Mesenteric fat pad (tissue), 1 donor: ENCODE results near the gene RAMAC. TPM values are rescaled to one million over a fixed set of nuclear protein-coding genes. Genes with fewer than 3 reads are reported as not detected.
A peak's percentile ranks its signal among the peaks of the same experiment; 100 is the strongest.
"Not testable (repeated sequence)": the region's sequence is repeated elsewhere in the genome, so short reads cannot be mapped to it uniquely, and the experiment has no call there.

Experiments
- DNase-seq: peaks from one replicate; pipeline ENCODE4 v3.0.0-alpha.2; 2020; ENCODE audit warnings: low spot score
- total RNA-seq: library from RNA; stranded (reverse); fragmentation: NEBNext Ultra II Directional; extraction: Animal tissue kit (Norgen Biotek cat#: 25700); gene quantifications from one replicate; pipeline ENCODE4 v1.2.1, GENCODE V29; 2021
- donor health status: DM: yes; HTN: yes; CAD: no.

RAMAC gene
- total RNA-seq, 1 donor from 2014 or later = 14.1 TPM

DNA sequence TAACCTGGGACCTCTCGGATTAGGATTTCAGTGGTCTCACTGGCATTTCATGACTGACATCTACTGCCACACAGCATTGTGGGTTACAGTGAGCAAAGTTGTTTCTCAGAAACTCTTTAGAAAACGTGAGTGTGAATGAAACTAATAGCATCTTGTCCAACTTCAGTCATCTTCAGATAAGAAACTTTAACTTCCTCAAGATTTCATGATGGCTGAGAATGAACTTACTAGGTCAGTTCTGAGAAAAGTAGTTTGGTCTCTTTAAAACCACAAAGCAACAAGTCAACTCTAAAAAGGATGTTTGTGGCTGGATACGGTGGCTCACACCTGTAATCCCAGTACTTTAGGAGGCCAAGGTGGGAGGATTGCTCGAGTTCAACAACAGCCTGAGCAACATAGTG, 19.3 kb upstream of the RAMAC start:
- no peak for DNase-seq

DNA sequence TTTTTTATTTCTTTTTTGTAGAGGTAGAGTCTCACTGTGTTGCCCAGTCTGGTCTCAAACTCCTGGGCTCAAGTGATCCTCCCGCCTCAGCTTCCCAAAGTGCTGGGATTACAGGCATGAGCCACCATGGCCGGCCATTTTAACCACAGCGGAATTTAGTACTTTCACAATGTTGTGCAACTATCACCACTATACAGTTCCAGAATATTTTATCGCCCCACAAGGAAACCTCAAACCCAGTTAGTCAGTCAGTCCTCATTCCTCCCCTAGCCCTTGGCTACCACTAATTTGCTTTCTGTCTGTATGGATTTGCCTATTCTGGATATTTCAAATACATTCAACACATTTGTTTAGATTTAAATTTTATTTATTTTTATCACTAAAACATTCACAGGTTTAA, 17.9 kb upstream of the RAMAC start:
- no peak for DNase-seq

DNA sequence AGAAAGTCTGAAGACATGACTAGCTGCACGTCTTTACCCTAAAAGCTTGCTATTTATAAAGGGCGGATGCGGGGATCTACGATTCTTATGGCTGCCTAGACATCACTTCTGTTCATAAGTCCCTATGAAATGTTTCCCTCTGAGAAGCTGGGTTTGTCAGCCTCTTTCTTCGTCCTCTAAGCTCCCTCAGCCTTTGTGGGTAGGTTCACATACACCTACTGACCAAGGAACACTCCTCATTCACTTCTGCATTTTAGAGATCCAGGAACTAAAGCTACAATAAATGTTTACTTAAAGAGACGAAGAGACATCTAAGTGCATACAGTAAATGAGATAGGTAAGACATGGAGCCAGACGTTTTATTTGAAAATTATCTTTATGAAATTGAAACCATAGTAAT, 16.7 kb upstream of the RAMAC start:
- no peak for DNase-seq

DNA sequence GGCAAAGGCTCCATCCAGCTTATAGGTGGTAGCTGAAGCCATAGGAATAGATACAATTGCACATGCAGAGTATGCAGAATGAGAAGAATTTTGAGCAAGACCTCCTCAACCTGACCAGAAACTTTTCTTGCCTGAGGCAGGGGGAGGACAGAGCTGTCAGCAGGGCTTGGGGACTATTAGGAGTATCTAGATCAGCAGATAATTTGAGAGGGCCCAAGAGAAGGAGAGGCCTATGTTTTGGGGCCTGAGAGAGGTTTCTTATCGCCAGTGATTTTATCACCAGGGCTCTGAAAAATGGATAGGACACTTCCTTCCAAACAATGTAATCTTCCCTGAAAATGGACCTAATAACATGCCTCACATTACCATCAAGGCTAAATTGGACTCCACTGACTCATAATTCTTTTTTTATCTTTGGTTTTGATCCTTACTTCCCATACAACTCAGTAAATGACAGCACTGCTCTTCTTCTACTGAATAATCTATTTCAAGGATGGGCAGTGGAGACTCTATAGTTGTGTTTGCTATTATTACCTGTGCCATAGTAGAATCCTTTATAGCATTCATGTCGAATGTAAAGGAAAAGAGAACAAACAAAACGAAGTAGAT, 15.8 kb upstream of the RAMAC start:
- DNase-seq = no peak

DNA sequence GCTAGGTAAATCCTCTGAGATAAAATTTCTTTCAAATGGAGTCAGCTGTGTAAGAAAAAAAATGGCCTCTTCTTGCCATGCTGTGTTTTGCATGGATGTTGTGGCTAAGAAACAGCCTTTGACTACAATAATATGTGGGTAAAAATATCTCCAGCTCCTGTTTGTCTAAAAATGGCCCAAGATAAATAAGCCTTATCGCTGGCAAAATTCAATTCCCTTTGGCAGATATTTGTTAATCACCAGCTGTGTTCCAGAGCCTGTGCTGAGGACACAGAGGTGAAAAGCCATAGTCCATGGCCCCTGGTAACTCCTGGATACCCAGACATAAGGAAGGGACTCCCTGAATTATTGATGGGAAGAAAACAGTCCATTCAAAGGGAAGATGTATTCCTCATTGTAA, 15.3 kb upstream of the RAMAC start:
- no peak for DNase-seq

DNA sequence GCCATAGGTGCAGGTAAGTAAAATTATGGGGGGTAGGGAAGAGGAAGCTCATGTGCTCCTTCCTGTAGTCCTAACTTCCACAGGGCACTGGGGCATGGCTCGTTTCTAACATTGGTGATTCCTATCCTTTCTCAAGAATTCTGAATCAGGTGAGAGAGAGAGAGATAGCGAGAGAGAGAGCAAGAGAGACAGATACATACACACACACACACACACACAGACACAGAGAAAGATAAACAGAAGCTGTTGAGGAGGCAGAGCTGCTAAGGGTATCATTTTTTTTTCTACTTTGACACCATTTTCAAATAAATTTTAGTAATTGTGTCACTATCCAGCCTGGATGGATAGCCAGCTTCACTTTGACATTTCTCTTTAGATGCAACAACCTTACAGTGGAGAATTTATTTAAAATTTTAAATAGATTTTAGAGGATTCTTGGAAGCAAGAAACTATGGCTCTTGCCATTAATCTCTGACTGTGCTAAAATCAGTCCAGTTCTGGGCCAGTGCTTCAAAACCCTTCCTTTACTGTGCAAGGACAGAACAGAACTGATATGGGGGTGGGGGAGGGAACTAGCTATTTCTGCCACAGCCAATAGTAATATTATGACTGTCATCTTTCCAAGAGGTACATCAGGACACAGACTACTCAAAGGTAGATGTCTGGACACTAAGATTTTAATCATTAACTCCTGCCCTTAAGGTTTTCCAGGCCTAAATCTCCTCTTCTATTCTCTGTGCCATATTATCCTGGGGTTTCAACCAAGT, 14.6 kb upstream of the RAMAC start:
- no peak for DNase-seq

DNA sequence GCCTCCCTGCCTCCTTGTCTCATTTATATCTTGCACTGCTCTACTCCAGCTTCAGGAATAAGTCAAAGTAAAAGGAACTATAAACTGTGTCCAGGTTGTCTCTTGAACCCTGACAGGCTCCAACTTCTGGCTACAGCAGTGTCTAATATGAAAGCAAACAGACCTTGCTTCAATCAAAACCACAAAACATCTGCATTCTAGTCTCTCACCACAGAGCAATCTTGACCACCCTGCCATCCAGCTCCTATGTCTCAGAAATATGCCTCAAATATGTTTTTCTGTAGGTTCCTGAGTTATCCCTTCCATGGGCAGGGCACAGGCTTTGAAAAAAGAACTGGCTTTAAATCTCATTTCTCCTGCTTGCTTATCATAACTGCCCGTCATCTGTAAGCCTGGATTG, 13.0 kb upstream of the RAMAC start:
- no peak for DNase-seq

DNA sequence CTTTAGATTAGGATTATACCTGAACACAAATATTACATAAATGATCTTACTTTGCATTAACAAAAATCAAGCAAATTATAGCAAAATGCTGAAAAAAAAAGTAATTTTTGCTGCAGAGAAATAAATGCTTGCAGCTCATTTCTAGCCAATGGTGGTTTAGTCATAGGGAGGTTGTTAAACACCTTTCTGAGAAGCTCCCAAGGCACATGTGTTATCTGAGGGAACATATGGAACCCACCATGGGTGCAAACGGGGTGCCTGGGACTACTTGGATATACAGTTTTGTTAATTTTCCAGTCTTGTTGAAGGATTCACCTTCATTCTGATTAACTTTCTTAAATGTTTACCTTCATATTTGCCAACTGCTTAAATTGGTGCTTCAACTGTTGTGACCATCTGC, 8.9 kb upstream of the RAMAC start:
- DNase-seq = no peak

DNA sequence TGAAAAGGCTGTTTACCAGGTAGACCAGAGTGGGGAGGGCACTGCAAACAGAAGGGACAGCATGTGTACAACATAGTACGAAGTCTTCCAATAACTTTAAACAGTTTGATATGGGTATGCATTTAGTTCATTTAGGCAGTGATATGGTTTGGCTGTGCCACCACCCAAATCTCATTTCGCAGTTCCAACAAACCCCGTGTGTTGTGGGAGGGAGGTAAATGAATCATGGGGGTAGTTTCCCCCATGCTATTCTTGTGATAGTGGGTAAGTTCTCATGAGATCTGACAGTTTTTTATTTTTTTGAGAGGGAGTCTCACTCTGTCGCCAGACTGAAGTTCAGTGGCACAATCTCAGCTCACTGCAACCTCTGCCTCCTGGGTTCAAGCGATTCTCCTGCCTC, 7.6 kb upstream of the RAMAC start:
- DNase-seq = no peak

DNA sequence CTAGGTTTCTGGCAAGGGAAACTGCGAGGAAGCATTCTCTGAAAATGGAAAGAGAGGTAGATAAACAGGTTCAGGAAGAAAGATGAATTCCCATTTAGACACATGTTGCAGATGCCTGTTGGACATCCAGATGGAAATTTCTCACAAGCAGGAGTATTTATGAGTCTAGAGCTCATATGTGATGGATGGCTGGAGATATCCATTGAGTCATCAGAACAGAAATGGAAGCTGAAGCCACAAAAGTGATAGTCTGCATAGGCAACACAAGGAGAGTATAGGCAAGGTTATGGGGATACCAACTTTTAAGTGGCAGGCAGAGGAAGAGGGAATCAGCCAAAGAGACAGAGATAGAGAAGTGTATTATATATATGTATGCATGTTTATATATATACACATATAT, 6.3 kb upstream of the RAMAC start:
- no peak for DNase-seq

DNA sequence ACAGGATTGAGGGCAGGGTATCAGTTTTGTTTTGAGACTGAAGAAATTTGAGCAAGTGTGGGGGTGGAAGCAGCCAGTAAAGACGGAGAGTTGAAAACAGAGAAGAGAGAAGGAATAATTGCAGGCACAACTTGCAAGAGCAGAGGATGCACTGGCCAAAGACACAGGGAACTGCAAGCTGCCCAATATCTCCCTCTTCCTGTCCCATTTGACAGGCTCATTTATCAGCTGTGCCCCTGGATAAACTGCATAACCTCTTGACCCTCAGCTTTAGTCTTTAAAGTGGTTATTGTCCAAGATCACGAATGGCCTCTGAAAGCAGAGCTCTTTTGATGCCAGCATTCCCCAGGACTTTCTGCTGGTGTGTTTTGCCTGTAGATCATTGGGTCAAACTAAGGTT, 5.0 kb upstream of the RAMAC start:
- no peak for DNase-seq

DNA sequence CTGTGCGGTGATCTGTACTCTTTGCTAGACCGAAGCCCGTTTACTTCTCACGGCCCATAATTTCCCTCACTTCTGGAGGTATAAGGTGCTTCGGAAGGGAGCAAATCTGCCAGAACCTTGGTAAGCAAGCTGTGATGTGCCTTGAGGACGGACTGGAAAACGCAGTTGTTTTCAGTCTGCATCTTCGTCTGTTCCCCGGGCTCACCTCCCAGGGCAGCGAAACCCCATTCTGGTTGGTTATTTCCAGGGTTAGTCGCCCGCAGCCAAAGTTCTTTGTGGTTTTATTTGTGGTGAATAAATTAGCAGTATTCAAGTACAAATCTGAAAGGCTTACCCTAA, 401 bp downstream of the RAMAC start:
- DNase-seq = no peak

DNA sequence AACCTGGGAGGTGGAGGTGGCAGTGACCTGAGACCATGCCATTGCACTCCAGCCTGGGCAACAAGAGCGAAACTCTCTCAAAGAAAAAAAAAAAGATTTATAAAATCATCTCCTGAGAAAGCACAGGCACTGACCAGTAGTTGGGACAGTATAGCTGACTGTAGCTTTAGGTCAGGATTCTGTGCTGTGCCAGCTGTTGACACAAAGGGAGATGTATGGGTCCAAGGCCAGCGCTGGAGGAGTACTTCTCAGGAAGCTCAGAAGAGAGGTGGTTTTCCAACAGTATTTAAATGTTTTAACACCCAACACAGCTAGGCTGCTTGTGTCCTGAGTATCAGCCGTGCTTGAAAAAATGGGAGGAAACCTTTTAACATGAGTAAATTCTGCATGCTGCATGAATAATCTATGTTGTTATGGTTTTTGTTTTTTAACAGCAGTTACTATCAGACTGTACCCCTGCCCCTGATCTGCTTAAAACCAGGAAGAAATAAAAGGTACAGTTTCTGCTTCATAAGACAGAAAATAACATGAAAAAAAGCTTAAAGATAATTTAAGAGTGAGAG, 6.5 kb downstream of the RAMAC start:
- no peak for DNase-seq

DNA sequence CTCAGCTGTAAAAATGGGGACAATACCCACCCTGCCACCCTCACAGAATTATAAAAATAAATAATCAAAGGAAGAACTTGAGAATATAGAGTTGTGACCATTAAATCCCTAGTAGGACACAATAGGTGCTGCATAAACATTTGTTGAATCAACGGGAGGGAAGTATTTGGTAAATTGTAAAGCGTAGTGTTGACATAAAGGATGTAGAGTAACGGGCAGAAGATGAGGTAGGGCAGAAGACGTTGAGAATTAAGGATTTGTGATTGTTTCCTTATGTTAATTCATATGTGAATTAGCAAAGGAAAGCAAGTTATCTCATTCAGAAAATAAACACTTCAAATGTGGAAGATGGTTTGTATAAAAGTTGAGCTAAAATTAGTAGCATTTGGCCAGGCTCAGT, 7.1 kb downstream of the RAMAC start:
- no peak for DNase-seq

DNA sequence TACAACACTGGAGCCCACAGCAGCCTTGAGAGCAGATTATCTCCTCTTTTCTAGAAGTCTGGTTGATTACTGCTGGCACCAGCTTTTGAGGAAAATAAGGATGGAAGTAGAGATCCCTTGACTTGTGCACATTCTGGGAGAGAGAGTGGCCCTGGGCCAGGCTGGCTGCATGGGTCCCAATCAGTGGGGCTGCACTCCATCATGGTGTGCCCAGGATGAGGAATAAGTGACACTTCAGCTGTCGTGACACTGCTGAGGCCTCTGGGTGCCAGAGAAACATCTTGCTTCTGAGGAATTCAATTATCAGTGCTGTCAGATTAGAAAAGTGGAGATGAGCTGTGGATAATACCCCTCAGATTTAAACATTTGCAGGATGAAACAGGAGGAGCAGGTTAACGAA, 9.1 kb downstream of the RAMAC start:
- no peak for DNase-seq

DNA sequence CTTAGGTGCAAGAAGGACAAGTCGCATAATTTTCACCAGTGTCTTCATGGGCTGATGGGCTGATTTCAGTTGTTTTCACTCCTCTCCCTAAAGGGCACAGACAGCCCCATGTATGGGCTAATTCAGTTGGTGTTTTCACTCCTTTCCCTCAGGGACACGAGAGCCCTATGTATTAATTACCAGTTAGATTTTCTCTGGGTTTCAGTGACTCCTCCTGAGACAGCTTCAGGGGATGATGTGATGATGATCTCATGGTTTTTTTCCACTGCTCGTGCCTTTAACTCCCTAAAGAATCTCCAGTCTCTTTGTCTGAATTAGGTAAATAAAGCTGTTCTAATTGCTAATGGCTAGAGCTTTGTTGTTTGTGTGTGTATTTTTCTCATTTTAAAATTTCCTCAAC, 9.9 kb downstream of the RAMAC start:
- DNase-seq = no peak

DNA sequence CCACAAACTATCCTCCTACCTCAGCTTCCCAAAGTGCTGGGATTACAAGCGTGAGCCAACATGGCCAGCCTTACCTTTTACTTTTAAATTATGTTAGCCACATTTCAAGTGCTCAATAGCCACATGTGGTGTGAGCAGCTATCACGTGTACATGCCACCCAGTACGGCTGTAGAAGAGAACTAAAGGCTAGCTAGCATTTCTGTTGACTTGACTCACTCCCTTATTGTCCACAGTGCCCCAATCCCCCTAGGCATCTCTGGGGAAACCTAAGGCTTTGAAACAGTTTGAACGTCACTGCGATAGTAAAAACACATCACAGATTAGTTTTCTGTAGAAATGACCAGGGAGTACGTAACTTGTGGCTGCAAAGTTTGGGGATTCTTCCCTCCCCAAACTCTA, 13.4 kb downstream of the RAMAC start:
- DNase-seq = no peak

DNA sequence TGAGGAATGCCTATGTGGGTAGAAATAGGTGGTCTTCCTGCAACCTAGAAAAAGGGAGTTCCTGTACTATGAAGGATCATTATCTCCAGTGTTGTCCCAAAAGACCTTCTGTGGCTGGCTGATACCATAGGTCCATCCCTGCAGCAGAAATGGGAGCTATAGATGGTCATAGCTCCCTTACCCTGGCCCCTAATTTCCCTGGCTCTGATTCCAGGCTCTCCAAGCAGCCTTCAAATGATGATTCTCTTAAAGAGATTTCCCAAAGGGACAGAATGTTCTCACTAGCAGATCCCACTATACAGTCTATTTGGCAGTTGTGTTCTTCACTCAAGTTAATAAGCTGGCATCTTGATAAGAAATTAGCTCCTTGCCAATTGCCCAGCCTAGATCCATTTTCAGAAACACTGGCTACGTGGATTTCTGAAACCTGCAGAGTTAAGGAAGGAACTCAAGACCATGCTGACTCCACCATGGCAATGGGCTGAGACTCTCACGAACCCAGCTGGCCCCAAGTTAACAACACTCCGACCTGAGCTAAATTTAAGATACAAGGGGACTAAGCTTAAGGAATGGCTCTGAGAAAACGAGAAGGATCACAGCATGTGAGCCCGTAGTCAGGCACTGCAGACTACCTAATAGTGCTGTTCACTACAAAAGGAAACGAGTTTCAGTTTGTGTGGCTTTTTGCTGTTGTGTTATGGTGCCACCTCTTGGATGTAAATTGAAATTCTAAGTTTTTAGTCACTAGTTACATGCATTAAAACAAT, 14.1 kb downstream of the RAMAC start:
- DNase-seq = no peak

DNA sequence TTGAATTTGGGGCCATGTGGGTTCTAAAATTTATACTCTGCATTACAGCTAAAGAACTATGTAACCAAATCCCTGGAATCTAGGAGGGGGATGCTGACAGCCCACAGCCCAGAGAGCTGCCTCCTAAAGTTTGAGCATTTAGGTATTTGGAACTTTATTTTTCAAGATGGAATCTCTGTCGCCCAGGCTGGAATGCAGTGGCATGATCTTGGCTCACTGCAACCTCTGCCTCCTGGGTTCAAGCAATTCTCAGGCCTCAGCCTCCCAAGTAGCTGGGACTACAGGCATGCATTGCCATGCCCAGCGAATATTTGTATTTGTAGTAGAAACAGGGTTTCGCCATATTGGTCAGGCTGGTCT, 14.6 kb downstream of the RAMAC start:
- DNase-seq = not testable (repeated sequence)

DNA sequence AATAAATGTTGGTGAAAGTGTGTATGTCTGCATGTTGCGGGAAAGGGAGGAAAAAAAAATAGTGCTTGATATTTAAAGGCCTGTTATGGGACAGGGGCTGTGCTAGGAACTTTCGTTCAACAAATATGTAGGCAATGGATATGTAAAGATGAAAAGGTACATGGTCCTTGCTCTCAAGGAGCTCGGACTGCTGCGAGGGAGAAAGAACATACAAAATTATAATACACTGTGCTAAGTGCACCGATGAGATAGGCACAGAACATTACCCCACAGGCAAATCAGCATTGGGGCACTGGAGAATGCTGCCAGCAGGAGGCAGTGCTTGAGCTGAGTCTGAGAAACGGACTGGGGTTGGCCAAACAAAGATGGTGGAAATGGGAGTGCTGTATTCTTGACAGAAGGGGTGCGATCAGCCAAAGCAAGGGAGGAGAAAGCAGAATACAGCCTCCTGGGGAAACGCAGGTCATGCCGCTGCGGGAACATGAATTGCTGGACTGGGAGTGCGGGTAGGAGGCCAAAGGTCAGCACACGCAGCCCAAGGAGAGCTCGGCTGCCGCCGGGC, 24.8 kb downstream of the RAMAC start:
- no peak for DNase-seq

DNA sequence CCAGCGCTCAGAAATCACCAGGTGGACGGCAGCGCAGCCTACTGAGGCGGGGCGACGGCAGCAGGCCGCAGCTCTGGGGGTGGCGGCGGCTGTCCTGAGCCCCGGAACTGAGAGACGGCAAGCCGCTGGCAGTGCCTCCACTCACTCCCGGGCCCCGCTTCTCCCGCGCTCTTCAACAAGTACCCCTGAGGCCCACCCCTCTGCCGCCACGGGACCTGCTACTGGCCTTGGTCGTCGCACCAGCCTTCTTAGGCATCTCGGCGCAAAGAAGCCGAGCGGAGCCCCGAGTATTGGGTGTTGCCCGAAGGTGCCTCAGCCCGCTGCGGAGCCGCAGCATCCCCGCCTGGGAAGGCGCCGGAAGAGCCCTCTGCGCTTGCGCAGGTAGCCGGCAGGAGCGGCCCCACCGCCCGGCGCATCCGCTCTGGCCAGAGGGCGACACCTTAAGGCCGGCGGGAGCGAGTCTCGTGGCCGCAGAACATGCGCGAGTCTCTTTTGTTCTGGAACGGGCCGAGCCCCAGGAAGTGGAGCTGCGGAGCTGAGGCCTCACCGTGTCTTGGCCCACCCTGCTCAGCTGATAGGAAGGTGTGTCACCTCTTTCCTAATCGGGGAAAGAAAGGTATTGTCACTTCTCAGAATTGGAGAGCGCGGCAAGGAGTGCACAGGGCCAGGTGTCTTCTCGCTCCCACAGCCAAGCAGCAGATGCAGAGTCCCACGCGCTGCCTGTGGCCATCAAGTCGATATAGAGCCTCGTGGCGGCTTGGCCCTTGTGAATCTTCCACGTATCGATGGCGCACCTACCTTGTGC, 25.5 kb downstream of the RAMAC start, which contains the start of gene C15orf40:
Gene C15orf40, minus strand, starts transcription at position 369 of the 805 bp plus-strand sequence. Its CDS starts 32 bp downstream, at position 337.
- peak; percentile 96 for DNase-seq
